Loucy (cell line): Measurements from ENCODE around the gene TSG101.

Experiments
- H2AFZ ChIP-seq: fragments of 200-600 bp; sonication (generic); 2 replicates; pipeline ENCODE4 v1.6.0; 2016; ENCODE audit warnings: antibody characterized with exemption, mild to moderate bottlenecking, low read length, moderate library complexity
- H3F3A ChIP-seq: fragments of 200-600 bp; 2 replicates; pipeline ENCODE4 v1.6.0; 2016; ENCODE audit warnings: antibody characterized with exemption, low read depth, mild to moderate bottlenecking
- H3K27me3 ChIP-seq: fragments of 200-600 bp; sonication (generic); 2 replicates; pipeline ENCODE4 v1.6.1; 2014; ENCODE audit warnings: low read length, mild to moderate bottlenecking; ENCODE audit not compliant: insufficient read depth, poor library complexity, severe bottlenecking
- H3K36me3 ChIP-seq: fragments of 200-600 bp; sonication (generic); 2 replicates; pipeline ENCODE4 v1.6.1; 2016; ENCODE audit warnings: low read length; ENCODE audit not compliant: insufficient read depth
- H3K4me1 ChIP-seq: fragments of 200-600 bp; sonication (generic); 2 replicates; pipeline ENCODE4 v1.5.1; 2014; ENCODE audit warnings: low read length, mild to moderate bottlenecking; ENCODE audit not compliant: insufficient read depth, poor library complexity, severe bottlenecking
- H3K4me2 ChIP-seq: fragments of 200-600 bp; sonication (generic); 2 replicates; pipeline ENCODE4 v1.6.0; 2014; ENCODE audit warnings: antibody characterized with exemption, low read length, low read depth, mild to moderate bottlenecking; ENCODE audit not compliant: poor library complexity, severe bottlenecking
- H3K4me3 ChIP-seq: fragments of 200-600 bp; sonication (generic); 2 replicates; pipeline ENCODE4 v1.5.1; 2014; ENCODE audit warnings: low read length, mild to moderate bottlenecking, mixed read lengths; ENCODE audit not compliant: poor library complexity, severe bottlenecking
- H3K79me2 ChIP-seq: fragments of 200-600 bp; sonication (generic); 2 replicates; pipeline ENCODE4 v1.6.1; 2014; ENCODE audit warnings: low read length; ENCODE audit not compliant: insufficient read depth
- H3K9ac ChIP-seq: fragments of 200-600 bp; sonication (generic); 2 replicates; pipeline ENCODE4 v1.6.0; 2014; ENCODE audit warnings: mild to moderate bottlenecking, low read depth, low read length, moderate library complexity; ENCODE audit not compliant: poor library complexity, severe bottlenecking
- H3K9me2 ChIP-seq: fragments of 200-600 bp; sonication (generic); replicated peaks from 2 replicates; pipeline ENCODE4 v1.6.1; 2016; ENCODE audit warnings: low read depth, low read length, mixed read lengths
- H3K9me3 ChIP-seq: fragments of 200-600 bp; sonication (generic); 2 replicates; pipeline ENCODE4 v1.6.1; 2014; ENCODE audit warnings: mild to moderate bottlenecking, antibody characterized with exemption, low read length, low read depth; ENCODE audit not compliant: insufficient read depth
- H4K20me1 ChIP-seq: fragments of 200-600 bp; sonication (generic); 2 replicates; pipeline ENCODE4 v1.6.0; 2014; ENCODE audit warnings: antibody characterized with exemption, low read length, mild to moderate bottlenecking; ENCODE audit not compliant: insufficient read depth, poor library complexity, severe bottlenecking
- EZH2phosphoT487 ChIP-seq: fragments of 200-600 bp; IDR thresholded peaks from 2 replicates; pipeline ENCODE4 v1.6.1; 2018; ENCODE audit warnings: antibody characterized with exemption, mild to moderate bottlenecking, moderate library complexity, borderline replicate concordance
- TF ChIP-seq, protein P1 (sequence below): fragments of 200-600 bp; sonication (generic); conservative IDR thresholded peaks from 2 replicates; pipeline ENCODE4 v1.5.1; 2014; ENCODE audit warnings: mild to moderate bottlenecking, antibody characterized with exemption, low read length

The TSG101 gene

DNA sequence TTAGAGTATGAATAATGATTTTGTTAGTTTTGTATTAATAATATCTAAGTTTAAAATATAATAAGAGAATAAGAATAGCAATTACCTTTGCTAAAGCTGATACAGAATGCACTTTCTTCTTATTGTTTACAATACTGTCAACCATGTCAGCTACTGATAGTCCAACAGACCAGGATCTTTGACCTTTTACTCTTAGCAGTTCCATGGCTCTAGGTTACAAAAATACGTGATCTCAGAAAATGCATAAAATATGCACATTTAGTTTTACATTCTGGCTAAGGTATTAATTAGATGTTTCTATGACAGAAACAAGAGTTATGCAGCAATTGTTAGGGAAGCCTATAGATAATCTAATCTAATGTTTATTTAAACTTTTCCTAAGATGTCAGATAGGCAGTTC lies 7.5 kb upstream of the TSG101 start:
- Histone ChIP-seq H3K9ac (no peak overlapping the region), H3K27me3 (no peaks in the 10 kb centered on the region), H3F3A (no peaks in the 10 kb centered on the region; the same call in 1 of the 2 replicates), H3K4me3 (no peak overlapping the region), H3K36me3 (no peaks in the 10 kb centered on the region), H3K9me2 (no peaks in the 10 kb centered on the region), H3K4me1 (no peaks in the 10 kb centered on the region), H2AFZ (no peak overlapping the region), H3K79me2 (no peaks in the 10 kb centered on the region), H3K9me3 (no peaks in the 10 kb centered on the region), H3K4me2 (no peak overlapping the region), H4K20me1 (no peaks in the 10 kb centered on the region)
- no peak for TF ChIP-seq EZH2phosphoT487
- TF ChIP-seq, protein P1, sequence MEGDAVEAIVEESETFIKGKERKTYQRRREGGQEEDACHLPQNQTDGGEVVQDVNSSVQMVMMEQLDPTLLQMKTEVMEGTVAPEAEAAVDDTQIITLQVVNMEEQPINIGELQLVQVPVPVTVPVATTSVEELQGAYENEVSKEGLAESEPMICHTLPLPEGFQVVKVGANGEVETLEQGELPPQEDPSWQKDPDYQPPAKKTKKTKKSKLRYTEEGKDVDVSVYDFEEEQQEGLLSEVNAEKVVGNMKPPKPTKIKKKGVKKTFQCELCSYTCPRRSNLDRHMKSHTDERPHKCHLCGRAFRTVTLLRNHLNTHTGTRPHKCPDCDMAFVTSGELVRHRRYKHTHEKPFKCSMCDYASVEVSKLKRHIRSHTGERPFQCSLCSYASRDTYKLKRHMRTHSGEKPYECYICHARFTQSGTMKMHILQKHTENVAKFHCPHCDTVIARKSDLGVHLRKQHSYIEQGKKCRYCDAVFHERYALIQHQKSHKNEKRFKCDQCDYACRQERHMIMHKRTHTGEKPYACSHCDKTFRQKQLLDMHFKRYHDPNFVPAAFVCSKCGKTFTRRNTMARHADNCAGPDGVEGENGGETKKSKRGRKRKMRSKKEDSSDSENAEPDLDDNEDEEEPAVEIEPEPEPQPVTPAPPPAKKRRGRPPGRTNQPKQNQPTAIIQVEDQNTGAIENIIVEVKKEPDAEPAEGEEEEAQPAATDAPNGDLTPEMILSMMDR = no peak

DNA sequence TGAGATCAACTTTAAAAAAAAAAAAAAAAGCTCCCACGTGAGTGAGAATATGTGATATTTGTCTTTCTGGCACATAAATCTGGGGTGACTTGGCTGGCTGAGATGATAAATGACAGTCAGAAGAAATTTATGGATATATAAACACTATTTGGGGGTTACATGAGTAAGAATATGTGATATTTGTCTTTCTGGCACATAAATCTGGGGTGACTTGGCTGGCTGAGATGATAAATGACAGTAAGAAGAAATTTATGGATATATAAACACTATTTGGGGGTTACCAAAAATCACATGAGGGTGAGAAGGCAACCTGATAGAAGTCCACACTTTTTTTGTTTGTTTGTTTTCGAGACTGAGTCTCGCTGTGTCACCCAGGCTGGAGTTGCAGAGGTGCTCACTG lies 6.6 kb upstream of the TSG101 start:
- H3K9ac ChIP-seq = no peak overlapping the region
- H3K9me2 ChIP-seq = no peaks in the 10 kb centered on the region
- no peaks in the 10 kb centered on the region; the same call in 1 of the 2 replicates for H3F3A ChIP-seq
- H3K4me3 ChIP-seq = no peak overlapping the region
- no peaks in the 10 kb centered on the region for H4K20me1 ChIP-seq
- no peaks in the 10 kb centered on the region for H3K36me3 ChIP-seq
- H3K4me1 ChIP-seq = no peaks in the 10 kb centered on the region
- no peak overlapping the region for H2AFZ ChIP-seq
- no peak overlapping the region for H3K4me2 ChIP-seq
- H3K27me3 ChIP-seq = no peaks in the 10 kb centered on the region
- H3K9me3 ChIP-seq = no peaks in the 10 kb centered on the region
- H3K79me2 ChIP-seq = no peaks in the 10 kb centered on the region
- TF ChIP-seq EZH2phosphoT487 = no peak
- TF ChIP-seq, protein P1 = no peak

DNA sequence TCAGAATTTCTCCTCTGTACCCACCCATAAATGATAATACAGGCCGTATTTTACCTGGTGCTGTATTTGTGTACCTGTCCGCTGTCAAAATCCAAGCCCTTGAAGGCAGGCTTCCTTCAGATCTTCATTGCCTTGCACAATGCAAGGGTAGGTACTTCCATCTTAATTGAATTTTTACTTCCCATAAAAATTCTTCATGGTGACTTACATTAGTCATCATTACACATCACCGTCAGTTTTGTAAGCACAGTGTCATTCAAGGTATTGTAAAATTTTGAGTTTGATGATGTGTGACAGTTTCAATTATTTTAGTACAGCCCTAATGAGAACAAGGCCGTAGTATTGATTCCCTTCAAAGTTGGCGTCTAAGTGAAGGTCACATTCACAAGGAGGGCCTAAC lies 770 bp upstream of the TSG101 start:
- H3K4me3 ChIP-seq = peak overlapping the region; percentile 90
- H3K36me3 ChIP-seq = no peaks in the 10 kb centered on the region
- no peak for TF ChIP-seq EZH2phosphoT487
- TF ChIP-seq, protein P1 = no peak
- H2AFZ ChIP-seq = no peak overlapping the region
- peaks cover 41% of the 10 kb centered on the region for H3K79me2 ChIP-seq
- H3K27me3 ChIP-seq = no peaks in the 10 kb centered on the region
- H3F3A ChIP-seq = peaks cover 7% of the 10 kb centered on the region; the same call in 1 of the 2 replicates
- no peaks in the 10 kb centered on the region for H3K9me3 ChIP-seq
- H3K4me1 ChIP-seq = peaks cover 28% of the 10 kb centered on the region
- peak overlapping the region; percentile 95 for H3K4me2 ChIP-seq
- H3K9me2 ChIP-seq = no peaks in the 10 kb centered on the region
- peak overlapping the region; percentile 84 for H3K9ac ChIP-seq
- H4K20me1 ChIP-seq = peaks cover 6% of the 10 kb centered on the region
